ENCODE measurements around the gene GLDC.
"Not testable (repeated sequence)": the region's sequence is repeated elsewhere in the genome, so short reads cannot be mapped to it uniquely, and the experiment has no call there.

GLDC gene

GRCh38 chr9:6645355-6646292 lies at the start of gene GLDC:
Gene GLDC (minus strand): TSS chr9:6645729. CDS start chr9:6645499, 230 bp downstream.
- Mint-ChIP-seq H3K36me3 (peaks cover 6 to 14% of the 10 kb centered on the region in 2 donors), H3K4me3 (peak within 1 kb of the TSS; percentile 88), H3K4me1 (peaks cover 19 to 38% of the 10 kb centered on the region in 2 donors), H3K9me3 (no peaks in the 10 kb centered on the region), H3K27ac (peak within 1 kb of the TSS; percentile 71), H3K27me3 (peaks cover 30 to 36% of the 10 kb centered on the region in 2 donors)
- DNase-seq = peak; percentile 27
- ATAC-seq (replicated peaks) = peak; percentile 83 to 90

- DNase-seq = no peak
- no peaks in the 10 kb centered on the region for H3K27me3 Mint-ChIP-seq
- H3K9me3 Mint-ChIP-seq = peaks cover 0 to 1% of the 10 kb centered on the region in 2 donors
- peak overlapping the region; percentile 94 for H3K27ac Mint-ChIP-seq
- peak; percentile 47 to 50 for ATAC-seq (replicated peaks)
- peak overlapping the region; percentile 65 to 69 for H3K4me3 Mint-ChIP-seq
- H3K4me1 Mint-ChIP-seq = peaks cover 30 to 70% of the 10 kb centered on the region in 2 donors
- H3K36me3 Mint-ChIP-seq = peaks cover 7 to 17% of the 10 kb centered on the region in 2 donors
Observed at GRCh38 chr9:6692881-6693361, 47.4 kb upstream of the GLDC start.

GRCh38 chr9:6692433-6692832 lies 46.9 kb upstream of the GLDC start:
- DNase-seq (no peak), ATAC-seq (replicated peaks) (peak in 1 of 2 donors; percentile 4)
- peak overlapping the region; percentile 94 for H3K27ac Mint-ChIP-seq
- H3K4me1 Mint-ChIP-seq = peaks cover 29 to 70% of the 10 kb centered on the region in 2 donors
- peak overlapping the region; percentile 65 to 69 for H3K4me3 Mint-ChIP-seq
- peaks cover 0 to 1% of the 10 kb centered on the region in 2 donors for H3K9me3 Mint-ChIP-seq
- peaks cover 7 to 17% of the 10 kb centered on the region in 2 donors for H3K36me3 Mint-ChIP-seq
- H3K27me3 Mint-ChIP-seq = no peaks in the 10 kb centered on the region

- H3K27ac Mint-ChIP-seq = peak overlapping the region; percentile 90
- ATAC-seq (replicated peaks) = peak in 1 of 2 donors; percentile 5
- peaks cover 10 to 20% of the 10 kb centered on the region in 2 donors for H3K36me3 Mint-ChIP-seq
- H3K4me1 Mint-ChIP-seq = peaks cover 31 to 74% of the 10 kb centered on the region in 2 donors
- peak overlapping the region in 1 of 2 donors; percentile 53 for H3K4me3 Mint-ChIP-seq
- not testable (repeated sequence) for H3K9me3 Mint-ChIP-seq, DNase-seq, H3K27me3 Mint-ChIP-seq
Observed at GRCh38 chr9:6690675-6691070, 45.1 kb upstream of the GLDC start.

- H3K4me1 Mint-ChIP-seq = peaks cover 31 to 69% of the 10 kb centered on the region in 2 donors
- H3K4me3 Mint-ChIP-seq = peak overlapping the region; percentile 11 to 53
- peaks cover 10 to 20% of the 10 kb centered on the region in 2 donors for H3K36me3 Mint-ChIP-seq
- peak overlapping the region; percentile 90 for H3K27ac Mint-ChIP-seq
- DNase-seq (no peak), ATAC-seq (replicated peaks) (peak; percentile 65 to 71)
- H3K9me3 Mint-ChIP-seq = peaks cover 0 to 1% of the 10 kb centered on the region in 2 donors
- no peaks in the 10 kb centered on the region for H3K27me3 Mint-ChIP-seq
Observed at GRCh38 chr9:6689893-6690674, 44.6 kb upstream of the GLDC start.

GRCh38 chr9:6687180-6687579 lies 41.7 kb upstream of the GLDC start:
- Mint-ChIP-seq H3K4me1 (peaks cover 26 to 57% of the 10 kb centered on the region in 2 donors), H3K9me3 (no peaks in the 10 kb centered on the region)
- no peak for ATAC-seq (replicated peaks)

GRCh38 chr9:6686396-6686795 lies 40.9 kb upstream of the GLDC start:
- Mint-ChIP-seq H3K4me1 (peaks cover 26 to 49% of the 10 kb centered on the region in 2 donors), H3K27ac (peak overlapping the region; percentile 92), H3K27me3 (no peaks in the 10 kb centered on the region), H3K9me3 (no peaks in the 10 kb centered on the region), H3K36me3 (peaks cover 15 to 33% of the 10 kb centered on the region in 2 donors), H3K4me3 (peak overlapping the region; percentile 16 to 36)
- ATAC-seq (replicated peaks) = no peak
- DNase-seq = no peak

More at GRCh38 chr9:6687180-6687579, 41.7 kb upstream of the GLDC start:
- DNase-seq = no peak
- Mint-ChIP-seq H3K4me3 (no peak overlapping the region), H3K36me3 (peaks cover 15 to 29% of the 10 kb centered on the region in 2 donors), H3K27me3 (no peaks in the 10 kb centered on the region), H3K27ac (peak overlapping the region; percentile 14)

- DNase-seq = no peak
- H3K27ac Mint-ChIP-seq = peak overlapping the region; percentile 100
- H3K9me3 Mint-ChIP-seq = no peaks in the 10 kb centered on the region
- H3K4me1 Mint-ChIP-seq = peaks cover 21 to 33% of the 10 kb centered on the region in 2 donors
- no peak for ATAC-seq (replicated peaks)
- H3K36me3 Mint-ChIP-seq = peaks cover 12 to 27% of the 10 kb centered on the region in 2 donors
- peak overlapping the region; percentile 93 to 97 for H3K4me3 Mint-ChIP-seq
- no peaks in the 10 kb centered on the region for H3K27me3 Mint-ChIP-seq
Observed at GRCh38 chr9:6681957-6682501, 36.5 kb upstream of the GLDC start.

GRCh38 chr9:6681147-6681956 lies 35.8 kb upstream of the GLDC start:
- peak; percentile 82 to 86 for ATAC-seq (replicated peaks)
- Mint-ChIP-seq H3K27ac (peak overlapping the region; percentile 100), H3K4me3 (peak overlapping the region; percentile 93 to 97), H3K4me1 (peaks cover 22 to 32% of the 10 kb centered on the region in 2 donors), H3K36me3 (peaks cover 11 to 26% of the 10 kb centered on the region in 2 donors), H3K27me3 (no peaks in the 10 kb centered on the region), H3K9me3 (no peaks in the 10 kb centered on the region)
- DNase-seq = peak; percentile 95

- peaks cover 19 to 30% of the 10 kb centered on the region in 2 donors for H3K4me1 Mint-ChIP-seq
- H3K27me3 Mint-ChIP-seq = no peaks in the 10 kb centered on the region
- H3K9me3 Mint-ChIP-seq = no peaks in the 10 kb centered on the region
- DNase-seq (peak; percentile 82), ATAC-seq (replicated peaks) (peak; percentile 58 to 60)
- peak overlapping the region; percentile 93 to 97 for H3K4me3 Mint-ChIP-seq
- peaks cover 9 to 24% of the 10 kb centered on the region in 2 donors for H3K36me3 Mint-ChIP-seq
- peak overlapping the region; percentile 100 for H3K27ac Mint-ChIP-seq
Observed at GRCh38 chr9:6680797-6681146, 35.2 kb upstream of the GLDC start.

- Mint-ChIP-seq H3K4me1 (peaks cover 11 to 18% of the 10 kb centered on the region in 2 donors), H3K36me3 (peaks cover 4 to 10% of the 10 kb centered on the region in 2 donors), H3K27ac (no peak overlapping the region), H3K27me3 (no peaks in the 10 kb centered on the region), H3K4me3 (no peak overlapping the region), H3K9me3 (no peaks in the 10 kb centered on the region)
- ATAC-seq (replicated peaks) (no peak), DNase-seq (no peak)
Observed at GRCh38 chr9:6677803-6678202, 32.3 kb upstream of the GLDC start.

GRCh38 chr9:6676254-6676921 lies 30.9 kb upstream of the GLDC start:
- Mint-ChIP-seq H3K36me3 (peaks cover 2 to 3% of the 10 kb centered on the region in 2 donors), H3K4me3 (no peak overlapping the region), H3K4me1 (peaks cover 11 to 16% of the 10 kb centered on the region in 2 donors), H3K27ac (no peak overlapping the region), H3K9me3 (no peaks in the 10 kb centered on the region), H3K27me3 (no peaks in the 10 kb centered on the region)
- ATAC-seq (replicated peaks) (no peak), DNase-seq (no peak)

- ATAC-seq (replicated peaks) = no peak
- DNase-seq = no peak
- Mint-ChIP-seq H3K27ac (no peak overlapping the region), H3K36me3 (no peaks in the 10 kb centered on the region), H3K4me3 (no peak overlapping the region), H3K9me3 (no peaks in the 10 kb centered on the region), H3K27me3 (no peaks in the 10 kb centered on the region), H3K4me1 (peaks cover 7 to 10% of the 10 kb centered on the region in 2 donors)
Observed at GRCh38 chr9:6675268-6675667, 29.7 kb upstream of the GLDC start.

All from stimulated activated naive B cell treated with anti-CD40 and anti-IgM and Interleukin-4, amounts not matched to agents 10 μg/mL and 1 μg/mL and 100 μg/mL, for 72 hours (primary cell).